AG04450 (cell line): ENCODE data around the gene ST3GAL3. TPM values are rescaled to one million over a fixed set of nuclear protein-coding genes. Genes with fewer than 3 reads are reported as not detected.

Experiments used
- CTCF ChIA-PET: fragments of 300-600, 350-600 bp; formaldehyde crosslinking; extraction: SDS; loops from one replicate; lab custom pipeline; 2022; ENCODE audit warnings: antibody characterized with exemption, inconsistent platforms; lab: Charles Lee
- POLR2A ChIA-PET: fragments of 350-600 bp; formaldehyde crosslinking; extraction: SDS; loops from one replicate; lab custom pipeline; 2021; ENCODE audit warnings: antibody characterized with exemption, inconsistent platforms; lab: Yijun Ruan, JAX
- DNase-seq: peaks from one replicate; pipeline ENCODE4 v3.0.0-alpha.2; 2011; ENCODE audit warnings: low read depth, low spot score
- H3K27ac ChIP-seq: one replicate; pipeline ENCODE4 v1.5.1; 2012; ENCODE audit warnings: low read depth, low read length, control low read depth
- H3K27me3 ChIP-seq: one replicate; pipeline ENCODE4 v1.6.0; 2012; ENCODE audit warnings: low read length; ENCODE audit not compliant: control insufficient read depth, insufficient read depth
- H3K4me3 ChIP-seq: 2 replicates; pipeline ENCODE4 v1.5.1; 2011; ENCODE audit warnings: mild to moderate bottlenecking, low read depth, low read length, control low read depth
- H3K9me3 ChIP-seq: 2 replicates; pipeline ENCODE4 v1.5.1; 2012; ENCODE audit warnings: low read length; ENCODE audit not compliant: control insufficient read depth, insufficient read depth
- polyA plus RNA-seq: library from polyadenylated mRNA; depleted of rRNA; stranded (reverse); fragments of >200 nt; gene quantifications from 2 replicates; pipeline ENCODE4 v1.2.3, GENCODE V29; 2011
- TF ChIP-seq, protein P1 (sequence below): IDR thresholded peaks from 2 replicates; pipeline ENCODE4 v1.5.1; 2011; ENCODE audit warnings: low read depth, low read length, control low read depth, inconsistent platforms

The ST3GAL3 gene
- polyA plus RNA-seq, 1 experiment = 11.5 TPM

DNA sequence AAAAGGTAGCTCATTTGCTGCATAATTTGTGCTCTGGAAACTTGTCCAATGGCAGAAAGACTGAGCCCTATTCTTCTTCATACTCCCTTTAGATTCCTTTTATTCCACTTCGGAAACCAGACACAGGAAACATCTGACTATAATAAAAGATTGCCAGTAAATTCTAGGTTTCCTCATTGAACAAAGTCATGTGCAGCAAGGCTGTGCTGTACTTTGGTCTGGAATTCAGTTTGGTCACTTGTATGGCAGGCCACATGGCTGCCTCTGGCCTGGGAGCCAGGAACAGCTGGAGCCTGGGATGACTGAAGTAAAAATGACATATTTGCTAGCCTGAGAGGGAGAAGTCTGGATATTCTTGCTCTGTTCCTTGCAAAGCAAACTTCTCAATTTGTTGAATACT, 79.6 kb downstream of the ST3GAL3 start:
- Histone ChIP-seq H3K27me3 (no peaks in the 10 kb centered on the region), H3K9me3 (no peaks in the 10 kb centered on the region), H3K4me3 (no peak overlapping the region), H3K27ac (no peak overlapping the region)
- ChIA-PET CTCF (interaction anchor here (0.6 to 2.1 kb wide), 3 partner anchors 21 to 148 kb away, joined by 3 to 6 read pairs (median 6); no protein-coding TSS in a partner anchor), POLR2A (no interaction called here)
- no peak for DNase-seq
- TF ChIP-seq, protein P1, sequence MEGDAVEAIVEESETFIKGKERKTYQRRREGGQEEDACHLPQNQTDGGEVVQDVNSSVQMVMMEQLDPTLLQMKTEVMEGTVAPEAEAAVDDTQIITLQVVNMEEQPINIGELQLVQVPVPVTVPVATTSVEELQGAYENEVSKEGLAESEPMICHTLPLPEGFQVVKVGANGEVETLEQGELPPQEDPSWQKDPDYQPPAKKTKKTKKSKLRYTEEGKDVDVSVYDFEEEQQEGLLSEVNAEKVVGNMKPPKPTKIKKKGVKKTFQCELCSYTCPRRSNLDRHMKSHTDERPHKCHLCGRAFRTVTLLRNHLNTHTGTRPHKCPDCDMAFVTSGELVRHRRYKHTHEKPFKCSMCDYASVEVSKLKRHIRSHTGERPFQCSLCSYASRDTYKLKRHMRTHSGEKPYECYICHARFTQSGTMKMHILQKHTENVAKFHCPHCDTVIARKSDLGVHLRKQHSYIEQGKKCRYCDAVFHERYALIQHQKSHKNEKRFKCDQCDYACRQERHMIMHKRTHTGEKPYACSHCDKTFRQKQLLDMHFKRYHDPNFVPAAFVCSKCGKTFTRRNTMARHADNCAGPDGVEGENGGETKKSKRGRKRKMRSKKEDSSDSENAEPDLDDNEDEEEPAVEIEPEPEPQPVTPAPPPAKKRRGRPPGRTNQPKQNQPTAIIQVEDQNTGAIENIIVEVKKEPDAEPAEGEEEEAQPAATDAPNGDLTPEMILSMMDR = no peak

DNA sequence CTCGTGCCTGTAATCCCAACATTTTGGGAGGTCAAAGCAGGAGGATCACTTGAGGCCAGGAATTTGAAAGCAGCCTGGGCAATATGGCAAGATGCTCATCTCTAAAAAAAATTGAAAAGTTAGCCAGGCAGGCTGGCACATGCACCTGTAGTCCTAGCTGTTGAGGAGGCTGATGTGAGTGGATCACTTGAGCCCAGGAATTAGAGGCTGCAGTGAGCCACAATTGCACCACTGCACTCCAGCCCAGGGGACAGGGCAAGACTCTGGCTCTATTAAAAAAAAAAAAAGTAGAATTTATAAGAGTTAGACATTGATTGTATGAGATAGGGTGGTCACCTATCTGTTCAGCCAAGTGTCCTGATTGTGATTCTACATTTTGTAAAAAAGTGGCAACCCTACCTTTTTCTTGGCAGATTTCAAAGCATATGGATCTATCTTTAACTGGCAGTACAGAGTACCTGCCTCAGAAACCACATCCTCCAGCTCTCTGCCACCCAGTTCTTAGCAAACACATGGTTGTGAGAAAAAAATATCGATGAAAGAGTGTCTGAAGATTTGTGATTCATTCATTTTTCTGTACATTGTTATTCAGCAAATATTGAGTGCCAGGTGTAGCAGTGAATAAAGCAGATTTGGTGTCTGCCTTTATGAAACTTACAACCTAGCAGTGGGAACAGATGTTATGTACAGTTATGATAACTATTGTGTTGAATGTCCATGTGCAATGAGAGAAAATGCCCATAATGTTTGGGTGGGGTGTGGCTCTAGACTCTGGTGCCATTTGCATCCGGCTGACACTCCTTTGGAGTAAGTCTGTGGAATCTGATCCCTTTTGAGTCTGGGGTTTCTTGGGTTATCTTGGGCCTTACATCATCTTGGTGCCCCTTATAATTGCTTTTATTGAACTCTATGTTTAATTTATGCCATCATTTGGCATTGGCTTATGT, 82.5 kb downstream of the ST3GAL3 start:
- ChIA-PET POLR2A (no interaction called here), CTCF (interaction anchor here (0.7 to 1.4 kb wide), 3 partner anchors 18 to 145 kb away, joined by 3 to 6 read pairs (median 4); partner anchors contain the start of gene ARTN)
- Histone ChIP-seq H3K4me3 (no peak overlapping the region), H3K9me3 (no peaks in the 10 kb centered on the region), H3K27ac (no peak overlapping the region), H3K27me3 (no peaks in the 10 kb centered on the region)
- DNase-seq = no peak
- TF ChIP-seq, protein P1 = no peak

DNA sequence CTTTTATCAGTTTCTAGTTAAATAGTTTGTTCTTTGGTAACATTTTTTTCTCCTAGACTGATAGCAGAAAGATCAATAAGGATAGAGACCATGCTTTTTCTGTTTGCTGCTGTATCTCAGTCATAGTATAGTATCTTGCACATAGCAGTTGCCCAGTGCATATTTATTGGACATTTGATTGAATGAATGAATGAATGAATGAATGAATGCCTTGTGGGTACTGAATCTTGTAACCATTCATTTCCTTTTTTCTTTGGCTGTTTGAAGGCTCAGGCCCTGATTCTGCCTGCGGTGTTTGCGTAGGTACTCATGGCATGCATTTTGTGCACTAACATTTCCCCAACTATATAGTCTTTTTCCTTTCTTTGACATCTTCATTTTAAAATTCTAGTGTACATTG, 83.9 kb downstream of the ST3GAL3 start:
- Histone ChIP-seq H3K9me3 (no peaks in the 10 kb centered on the region), H3K27ac (no peak overlapping the region), H3K27me3 (no peaks in the 10 kb centered on the region), H3K4me3 (no peak overlapping the region)
- TF ChIP-seq, protein P1 = no peak
- ChIA-PET CTCF (interaction anchor here (1.2 kb wide), 1 partner anchor 28 kb away, joined by 6 read pairs; no protein-coding TSS in a partner anchor), POLR2A (no interaction called here)
- DNase-seq = no peak

DNA sequence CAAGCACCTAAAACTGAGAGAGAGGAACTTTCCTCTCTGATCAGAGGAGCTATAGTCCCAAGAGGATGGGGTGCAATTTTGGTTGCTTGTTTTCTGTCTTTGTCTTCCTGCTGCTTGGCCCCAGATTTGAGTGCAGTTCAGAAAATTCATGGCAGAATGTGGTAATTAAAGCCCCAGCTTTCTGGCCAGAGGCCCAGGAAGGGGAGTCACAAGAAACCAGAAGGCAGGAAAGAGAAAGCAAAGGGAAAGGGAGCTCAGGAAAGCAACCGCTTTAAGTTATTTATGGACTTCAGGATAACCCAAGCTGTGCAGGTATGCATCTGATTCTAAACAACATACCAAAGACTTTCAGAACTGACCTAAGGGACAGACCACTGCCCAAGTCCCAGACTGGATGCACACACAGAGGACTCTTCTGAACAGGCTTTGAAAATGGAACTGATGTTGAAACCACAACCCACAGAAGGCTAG, 88.8 kb downstream of the ST3GAL3 start:
- ChIA-PET POLR2A (no interaction called here), CTCF (interaction anchor here (1.4 to 2.6 kb wide), 2 partner anchors 139 to 209 kb away, joined by 3 to 8 read pairs; no protein-coding TSS in a partner anchor)
- H3K27me3 ChIP-seq = no peaks in the 10 kb centered on the region
- H3K27ac ChIP-seq = peak overlapping the region; percentile 11
- H3K9me3 ChIP-seq = no peaks in the 10 kb centered on the region
- TF ChIP-seq, protein P1 = no peak
- H3K4me3 ChIP-seq = no peak overlapping the region
- no peak for DNase-seq

DNA sequence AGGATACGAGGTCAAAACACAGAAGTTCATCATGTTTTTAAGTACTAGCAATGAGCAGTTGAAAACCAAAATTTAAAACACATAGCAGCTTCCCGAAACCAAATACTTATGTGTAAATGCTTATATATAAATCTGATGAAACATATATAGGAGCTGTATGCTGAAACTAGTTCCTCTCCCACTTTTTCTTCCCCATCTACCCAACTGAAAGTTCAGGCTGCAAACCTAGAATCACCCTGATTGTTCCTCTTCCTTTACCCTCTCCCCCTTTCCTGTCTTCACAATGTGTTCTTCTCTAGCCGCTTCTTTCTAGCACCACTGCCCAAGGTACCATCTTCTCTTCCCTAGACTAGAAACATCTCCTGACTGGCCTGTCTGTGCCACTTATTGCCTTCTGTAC, 90.6 kb downstream of the ST3GAL3 start:
- TF ChIP-seq, protein P1 = no peak
- Histone ChIP-seq H3K4me3 (no peak overlapping the region), H3K27ac (no peak overlapping the region), H3K27me3 (no peaks in the 10 kb centered on the region), H3K9me3 (no peaks in the 10 kb centered on the region)
- ChIA-PET CTCF (no interaction called here), POLR2A (no interaction called here)
- no peak for DNase-seq
